NCI-H524 treated with DMSO at 0.1 percent for 48 hours (cell line): ENCODE results near the gene TEX38.
A peak's percentile ranks its signal among the peaks of the same experiment; 100 is the strongest.
"Not testable (repeated sequence)": the region's sequence is repeated elsewhere in the genome, so short reads cannot be mapped to it uniquely, and the experiment has no call there.

Experiments used
- DNase-seq: peaks from one replicate; lab custom pipeline; 2025; lab: John Stamatoyannopoulos, UW

Gene TEX38

DNA sequence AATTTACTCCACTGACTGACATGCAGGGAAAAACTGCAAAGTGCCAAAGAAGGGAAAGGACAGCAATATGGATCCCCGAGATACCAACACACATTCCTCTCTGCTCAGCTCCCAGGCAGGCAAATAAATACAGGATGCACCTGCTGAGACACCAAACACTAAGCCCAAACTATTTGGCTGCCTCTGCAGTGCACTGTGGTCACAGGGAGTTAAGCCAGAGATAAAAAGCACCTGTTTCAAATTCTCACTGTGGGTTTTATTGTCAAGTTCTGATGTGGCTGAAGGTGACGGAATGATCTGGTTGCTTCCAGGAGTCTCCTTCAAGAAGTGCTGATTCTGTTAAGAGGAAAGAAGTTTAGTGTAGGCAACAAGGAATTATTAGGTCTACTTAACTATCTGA, 17.7 kb downstream of the TEX38 start:
- no peak for DNase-seq

- DNase-seq: no peak
Observed at GRCh38 chr1:46689897-46690296, 18.2 kb downstream of the TEX38 start.

- no peak for DNase-seq
Observed at GRCh38 chr1:46690931-46691421, 19.3 kb downstream of the TEX38 start.

GRCh38 chr1:46691997-46692790, 20.5 kb downstream of the TEX38 start:
- DNase-seq: no peak

- DNase-seq: peak; percentile 35
Observed at GRCh38 chr1:46692811-46693770, 21.4 kb downstream of the TEX38 start.

- not testable (repeated sequence) for DNase-seq
Observed at GRCh38 chr1:46694676-46695075, 23.0 kb downstream of the TEX38 start.

DNA sequence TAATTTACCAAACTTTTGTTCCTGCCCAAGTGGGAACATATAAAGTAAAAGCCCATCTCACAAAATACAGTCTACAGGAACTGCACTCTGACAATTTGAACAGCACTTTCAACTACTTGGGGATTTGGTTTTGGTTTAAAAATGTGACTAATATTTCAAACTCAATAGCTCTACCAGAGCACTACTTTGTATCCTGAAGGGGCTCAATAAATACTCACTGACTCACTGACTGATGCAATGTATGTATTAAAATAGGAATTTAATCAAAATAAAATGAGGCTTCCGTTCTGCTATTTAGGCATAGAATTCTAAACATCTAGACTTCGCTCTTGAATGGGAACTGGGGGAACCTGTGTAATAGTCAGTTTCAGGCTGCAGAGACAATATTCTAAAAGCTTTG, 25.4 kb downstream of the TEX38 start:
- no peak for DNase-seq

DNA sequence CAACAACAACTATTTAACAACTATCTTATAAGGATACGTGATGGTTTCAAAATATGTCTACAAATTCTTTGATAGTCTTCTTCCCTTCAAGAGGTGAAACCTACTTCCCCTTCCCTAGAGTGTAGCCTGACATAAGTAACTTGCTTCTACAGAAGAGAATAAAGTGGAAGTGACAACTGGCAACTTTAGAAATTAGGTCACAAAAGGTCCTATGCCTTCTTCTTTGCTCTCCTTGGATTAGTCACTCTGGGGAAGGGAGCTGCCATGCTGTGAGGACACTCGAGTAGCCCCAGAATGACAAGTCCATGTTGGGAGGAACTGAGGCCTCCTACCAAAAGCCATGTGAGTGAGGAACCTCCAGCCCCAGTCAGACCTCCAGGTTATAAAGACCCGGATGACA, 28.0 kb downstream of the TEX38 start:
- DNase-seq: no peak

DNA sequence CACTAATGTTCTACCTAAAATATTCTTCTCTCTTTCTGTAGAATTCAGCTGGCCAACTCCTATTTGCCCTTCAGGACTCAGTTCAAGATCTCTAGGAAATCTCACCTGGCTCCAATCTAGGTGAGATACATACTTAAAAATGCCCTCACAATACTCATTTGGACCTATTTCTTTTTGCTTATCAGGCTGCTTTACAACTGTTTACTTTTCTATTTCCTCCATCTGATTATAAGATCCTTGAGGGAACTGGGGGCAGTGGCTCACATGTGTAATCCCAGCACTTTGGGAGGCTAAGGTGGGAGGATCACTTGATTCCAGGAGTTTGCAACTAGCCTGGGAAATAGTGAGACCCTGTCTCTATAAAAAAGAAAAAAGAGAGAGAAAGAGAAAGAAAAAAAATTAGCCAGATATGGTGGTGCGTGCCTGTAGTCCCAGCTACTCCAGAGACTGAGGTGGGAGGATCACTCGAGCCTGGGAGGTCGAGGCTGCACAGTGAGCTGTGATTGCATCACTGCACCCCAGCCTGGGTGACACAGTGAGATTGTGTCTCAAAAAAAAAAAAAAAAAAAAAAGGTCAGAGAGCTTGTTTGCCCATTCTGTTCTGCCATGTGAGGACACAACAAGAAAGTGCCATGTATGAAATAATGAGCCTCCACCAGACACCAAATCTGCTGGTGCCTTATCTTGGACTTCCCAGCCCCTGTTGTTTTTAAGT, 32.4 kb downstream of the TEX38 start:
- DNase-seq: no peak

GRCh38 chr1:46705408-46705807, 33.8 kb downstream of the TEX38 start:
- DNase-seq: no peak

- no peak for DNase-seq
Observed at GRCh38 chr1:46708121-46708520, 36.5 kb downstream of the TEX38 start.

DNA sequence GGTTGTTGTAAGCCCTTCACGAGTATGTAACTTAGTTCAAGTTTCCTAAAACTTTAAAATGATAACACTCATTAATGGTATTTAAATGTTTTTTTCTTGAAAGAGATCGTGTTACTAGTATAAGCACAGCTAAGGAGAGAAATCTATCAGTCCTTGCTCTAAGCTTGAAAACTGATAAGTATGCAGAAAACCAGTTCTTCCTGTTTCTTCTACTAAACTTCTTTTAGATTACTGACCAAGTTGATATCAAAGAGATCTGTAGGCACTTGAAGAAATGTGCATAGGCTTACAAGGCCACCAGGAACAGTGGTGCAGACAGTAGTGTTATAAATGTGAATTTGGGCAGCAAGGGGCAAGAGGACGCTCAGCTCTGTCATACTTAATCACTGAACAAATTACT, 43.3 kb downstream of the TEX38 start:
- no peak for DNase-seq

DNA sequence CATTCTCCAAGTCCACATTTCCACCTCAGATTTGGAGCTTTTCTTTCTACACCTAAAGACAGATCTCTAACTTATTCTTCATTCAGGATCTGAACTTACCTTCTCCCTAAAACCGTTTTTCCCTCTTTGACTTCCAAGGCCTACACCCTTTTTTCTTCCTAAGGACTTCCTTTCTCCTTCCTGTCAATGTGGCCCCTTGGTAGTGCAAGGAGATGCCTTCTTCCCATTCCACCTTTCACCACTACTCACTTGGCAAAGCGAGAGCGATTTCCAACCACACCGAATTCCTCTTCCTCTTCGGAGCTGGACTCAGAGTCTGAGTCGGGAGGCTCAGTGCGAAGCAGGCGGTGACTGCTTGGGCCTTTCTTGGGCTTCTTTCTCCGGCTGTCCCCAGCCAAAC, 46.0 kb downstream of the TEX38 start:
- no peak for DNase-seq

GRCh38 chr1:46718340-46718726, 46.7 kb downstream of the TEX38 start:
- no peak for DNase-seq

GRCh38 chr1:46718727-46719622, 47.3 kb downstream of the TEX38 start, which contains the start of gene EFCAB14:
Gene EFCAB14 (minus strand): TSS chr1:46719114. CDS start chr1:46718087, 1,027 bp downstream.
- peak; percentile 56 for DNase-seq

DNA sequence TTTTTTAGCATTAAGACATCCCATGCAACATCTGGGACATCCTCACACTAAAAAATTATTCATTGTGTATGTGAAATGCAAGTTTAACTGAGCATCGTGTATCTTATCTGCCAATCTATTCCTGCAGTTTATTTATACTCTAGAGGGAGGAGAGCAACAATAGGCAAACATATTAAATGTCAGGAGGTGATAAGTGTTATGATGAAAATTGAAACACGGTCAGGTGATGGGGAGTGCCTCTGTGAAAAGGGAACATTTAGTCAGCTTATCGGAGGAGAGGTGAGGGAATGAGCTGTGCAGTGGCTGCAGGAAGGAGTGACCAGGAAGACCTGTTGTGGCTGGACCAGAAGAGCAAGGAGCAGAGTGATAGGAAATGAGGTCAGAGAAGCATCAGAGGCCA, 48.0 kb downstream of the TEX38 start:
- no peak for DNase-seq

- not testable (repeated sequence) for DNase-seq
Observed at GRCh38 chr1:46720319-46720718, 48.7 kb downstream of the TEX38 start.

DNA sequence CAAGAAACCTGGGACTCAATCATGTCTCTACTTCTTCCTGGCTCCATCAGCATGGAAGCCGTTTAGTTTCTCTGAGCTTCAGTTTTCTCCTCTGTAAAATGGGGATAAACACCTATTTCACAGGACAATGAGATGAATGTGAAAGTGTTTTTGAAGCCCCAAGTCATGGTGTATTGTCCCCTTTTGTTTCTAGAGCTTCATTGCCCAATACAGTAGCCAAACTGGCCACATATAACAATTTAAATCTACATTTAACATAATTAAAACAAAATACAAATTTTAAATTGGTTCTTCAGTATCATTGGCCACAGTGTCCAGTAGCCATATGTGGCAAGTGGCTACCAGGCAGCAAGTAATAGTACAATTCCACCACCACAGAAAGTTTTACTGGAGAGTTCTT, 49.5 kb downstream of the TEX38 start:
- no peak for DNase-seq

- DNase-seq: no peak
Observed at GRCh38 chr1:46721686-46722205, 50.1 kb downstream of the TEX38 start.
